HepG2 (cell line): ENCODE results near the gene MAD2L2. TPM values are rescaled to one million over a fixed set of nuclear protein-coding genes. Genes with fewer than 3 reads are reported as not detected.

ENCODE experiments used
- HDAC6 ChIP-seq: fragments of 200-600 bp; sonication (generic); IDR thresholded peaks from 2 replicates; pipeline ENCODE4 v1.7.0; 2017; ENCODE audit warnings: mild to moderate bottlenecking, antibody characterized with exemption, low read length, low read depth
- KMT2A ChIP-seq: sonication (generic); formaldehyde crosslinking; IDR thresholded peaks from 2 replicates; pipeline ENCODE4 v1.4.0; 2020; ENCODE audit warnings: missing genetic modification reagents
- PAX8 ChIP-seq: sonication (generic); formaldehyde crosslinking; IDR thresholded peaks from 2 replicates; pipeline ENCODE4 v1.8.0; 2022; ENCODE audit warnings: mild to moderate bottlenecking, missing genetic modification reagents, borderline replicate concordance
- UBTF ChIP-seq: sonication (generic); formaldehyde crosslinking; IDR thresholded peaks from 2 replicates; pipeline ENCODE4 v1.4.0; 2020; ENCODE audit warnings: mild to moderate bottlenecking, missing genetic modification reagents
- ZBTB40 ChIP-seq, 2 experiments: fragments of 450-650 bp in 1 of 2; sonication (generic) in 1 of 2; formaldehyde crosslinking in 1 of 2; IDR thresholded peaks; 2 replicates each; pipeline versions ENCODE4 v1.6.1 to v1.8.0; 2016 to 2022; ENCODE audit warnings: antibody characterized with exemption in 1 of 2, mild to moderate bottlenecking in 1 of 2, missing genetic modification reagents in 1 of 2
- ZHX1 ChIP-seq: sonication (generic); formaldehyde crosslinking; IDR thresholded peaks from 2 replicates; pipeline ENCODE4 v1.8.1; 2022; ENCODE audit warnings: low read depth, mild to moderate bottlenecking, missing genetic modification reagents
- ZIK1 ChIP-seq: sonication (generic); formaldehyde crosslinking; IDR thresholded peaks from 2 replicates; pipeline ENCODE4 v1.5.0; 2020; ENCODE audit warnings: mild to moderate bottlenecking, low read depth, missing genetic modification reagents, borderline replicate concordance
- ZNF33B ChIP-seq: sonication (generic); formaldehyde crosslinking; IDR thresholded peaks from 2 replicates; pipeline ENCODE4 v1.5.1; 2020; ENCODE audit warnings: mild to moderate bottlenecking, missing genetic modification reagents
- ZNF530 ChIP-seq: sonication (generic); formaldehyde crosslinking; IDR thresholded peaks from 2 replicates; pipeline ENCODE4 v1.5.0; 2020; ENCODE audit warnings: low read depth, mild to moderate bottlenecking, missing genetic modification reagents
- ZXDC ChIP-seq: sonication (generic); formaldehyde crosslinking; IDR thresholded peaks from 2 replicates; pipeline ENCODE4 v1.5.0; 2020; ENCODE audit warnings: mild to moderate bottlenecking, missing genetic modification reagents
- polyA plus RNA-seq, 8 experiments: library from polyadenylated mRNA; depleted of rRNA in 3 of 8; stranded (reverse) in 7 of 8; unstranded in 1 of 8; fragments of >200 nt; fragmentation: Illumina TruSeq in 4 of 8; extraction: Trizol in 4 of 8; gene quantifications; 2 replicates each; pipeline versions ENCODE4 v1.2.1 to v1.2.3, GENCODE V29; 2011 to 2016; ENCODE audit warnings: low read depth in 4 of 8, missing spikeins in 1 of 8, mixed read lengths in 1 of 8; ENCODE audit not compliant: insufficient read depth in 1 of 8
- total RNA-seq, 5 experiments: library from RNA; depleted of rRNA; stranded (reverse); fragments of >200 nt; fragmentation: Illumina TruSeq; extraction: Trizol; gene quantifications; 2 replicates each; pipeline ENCODE4 v1.2.3, GENCODE V29; 2016; ENCODE audit warnings: low read depth in 1 of 5

The MAD2L2 gene
- total and polyA plus RNA-seq, 2 of the 13 experiments (the other 11 are each of a cell fraction or from before 2014, with no cell fraction given), result 51.8 to 53.8 TPM

GRCh38 chr1:11654137-11654938 lies 26.6 kb downstream of the MAD2L2 start, which contains the start of the genes FBXO2 and FBXO44 (continued):
- no peak for TF ChIP-seq ZHX1 (CRISPR knock-in tag)
- TF ChIP-seq HDAC6, result no peak
- TF ChIP-seq PAX8 (CRISPR knock-in tag), result no peak
- TF ChIP-seq UBTF, result peak; percentile 79; the same call in 1 of the 2 replicates
- TF ChIP-seq ZXDC, result no peak
- no peak for TF ChIP-seq ZNF530 (CRISPR knock-in tag)
- peak; percentile 86; the same call in 1 of the 2 replicates for TF ChIP-seq ZIK1 (CRISPR knock-in tag)
- no peak for TF ChIP-seq ZNF33B
- TF ChIP-seq KMT2A (CRISPR knock-in tag), result 0 out of 2 replicates have a peak, but pooled peaks have one; percentile 47
- no peak for TF ChIP-seq ZBTB40 (IDR thresholded peaks at IDR 0.05)
- TF ChIP-seq ZBTB40 (CRISPR knock-in tag; IDR thresholded peaks at IDR 0.05), result no peak
